ENCODE data around the gene MMP2. TPM values are rescaled to one million over a fixed set of nuclear protein-coding genes. Genes with fewer than 3 reads are reported as not detected.

Gene MMP2
- total and polyA plus RNA-seq, 2 of the 13 experiments (the other 11 are each of a cell fraction or from before 2014, with no cell fraction given): 0.31 to 1.3 TPM

GRCh38 chr16:55508941-55509931 lies 30.2 kb downstream of the MMP2 start, which contains the start of gene LPCAT2 (continued):
- TF ChIP-seq, protein P1, sequence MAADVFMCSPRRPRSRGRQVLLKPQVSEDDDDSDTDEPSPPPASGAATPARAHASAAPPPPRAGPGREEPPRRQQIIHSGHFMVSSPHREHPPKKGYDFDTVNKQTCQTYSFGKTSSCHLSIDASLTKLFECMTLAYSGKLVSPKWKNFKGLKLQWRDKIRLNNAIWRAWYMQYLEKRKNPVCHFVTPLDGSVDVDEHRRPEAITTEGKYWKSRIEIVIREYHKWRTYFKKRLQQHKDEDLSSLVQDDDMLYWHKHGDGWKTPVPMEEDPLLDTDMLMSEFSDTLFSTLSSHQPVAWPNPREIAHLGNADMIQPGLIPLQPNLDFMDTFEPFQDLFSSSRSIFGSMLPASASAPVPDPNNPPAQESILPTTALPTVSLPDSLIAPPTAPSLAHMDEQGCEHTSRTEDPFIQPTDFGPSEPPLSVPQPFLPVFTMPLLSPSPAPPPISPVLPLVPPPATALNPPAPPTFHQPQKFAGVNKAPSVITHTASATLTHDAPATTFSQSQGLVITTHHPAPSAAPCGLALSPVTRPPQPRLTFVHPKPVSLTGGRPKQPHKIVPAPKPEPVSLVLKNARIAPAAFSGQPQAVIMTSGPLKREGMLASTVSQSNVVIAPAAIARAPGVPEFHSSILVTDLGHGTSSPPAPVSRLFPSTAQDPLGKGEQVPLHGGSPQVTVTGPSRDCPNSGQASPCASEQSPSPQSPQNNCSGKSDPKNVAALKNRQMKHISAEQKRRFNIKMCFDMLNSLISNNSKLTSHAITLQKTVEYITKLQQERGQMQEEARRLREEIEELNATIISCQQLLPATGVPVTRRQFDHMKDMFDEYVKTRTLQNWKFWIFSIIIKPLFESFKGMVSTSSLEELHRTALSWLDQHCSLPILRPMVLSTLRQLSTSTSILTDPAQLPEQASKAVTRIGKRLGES (CRISPR knock-in tag; IDR thresholded peaks at IDR 0.05; ENCODE audit: borderline replicate concordance): no peak
- no peak for TF ChIP-seq REPIN1 (CRISPR knock-in tag; IDR thresholded peaks at IDR 0.05; ENCODE audit: borderline replicate concordance, low read depth)
- TF ChIP-seq ZNF558 (CRISPR knock-in tag; IDR thresholded peaks at IDR 0.05; ENCODE audit: borderline replicate concordance): 0 out of 2 replicates have a peak, but pooled peaks have one; percentile 30
- TF ChIP-seq ISX (CRISPR knock-in tag; conservative IDR thresholded peaks at IDR 0.05): no peak
- TF ChIP-seq ZNF530 (CRISPR knock-in tag; IDR thresholded peaks at IDR 0.05; ENCODE audit: low read depth): no peak
- TF ChIP-seq, protein P2, sequence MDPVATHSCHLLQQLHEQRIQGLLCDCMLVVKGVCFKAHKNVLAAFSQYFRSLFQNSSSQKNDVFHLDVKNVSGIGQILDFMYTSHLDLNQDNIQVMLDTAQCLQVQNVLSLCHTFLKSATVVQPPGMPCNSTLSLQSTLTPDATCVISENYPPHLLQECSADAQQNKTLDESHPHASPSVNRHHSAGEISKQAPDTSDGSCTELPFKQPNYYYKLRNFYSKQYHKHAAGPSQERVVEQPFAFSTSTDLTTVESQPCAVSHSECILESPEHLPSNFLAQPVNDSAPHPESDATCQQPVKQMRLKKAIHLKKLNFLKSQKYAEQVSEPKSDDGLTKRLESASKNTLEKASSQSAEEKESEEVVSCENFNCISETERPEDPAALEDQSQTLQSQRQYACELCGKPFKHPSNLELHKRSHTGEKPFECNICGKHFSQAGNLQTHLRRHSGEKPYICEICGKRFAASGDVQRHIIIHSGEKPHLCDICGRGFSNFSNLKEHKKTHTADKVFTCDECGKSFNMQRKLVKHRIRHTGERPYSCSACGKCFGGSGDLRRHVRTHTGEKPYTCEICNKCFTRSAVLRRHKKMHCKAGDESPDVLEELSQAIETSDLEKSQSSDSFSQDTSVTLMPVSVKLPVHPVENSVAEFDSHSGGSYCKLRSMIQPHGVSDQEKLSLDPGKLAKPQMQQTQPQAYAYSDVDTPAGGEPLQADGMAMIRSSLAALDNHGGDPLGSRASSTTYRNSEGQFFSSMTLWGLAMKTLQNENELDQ (CRISPR knock-in tag; IDR thresholded peaks at IDR 0.05; ENCODE audit: borderline replicate concordance): no peak
- TF ChIP-seq ZNF562 (CRISPR knock-in tag; IDR thresholded peaks at IDR 0.05; ENCODE audit: borderline replicate concordance): no peak
- TF ChIP-seq DPF2 (CRISPR knock-in tag; IDR thresholded peaks at IDR 0.05; ENCODE audit: borderline replicate concordance, low read depth): no peak
- no peak for TF ChIP-seq NFATC3 (CRISPR knock-in tag; IDR thresholded peaks at IDR 0.05)
- no peak for TF ChIP-seq REXO4 (CRISPR knock-in tag; IDR thresholded peaks at IDR 0.05; ENCODE audit: borderline replicate concordance)
- no peak for TF ChIP-seq NR2F2 (IDR thresholded peaks at IDR 0.05; ENCODE audit: borderline replicate concordance, low read depth)
- TF ChIP-seq ZC3H13 (CRISPR knock-in tag; IDR thresholded peaks at IDR 0.05): no peak
- no peak for TF ChIP-seq ZNF329 (CRISPR knock-in tag; IDR thresholded peaks at IDR 0.05; ENCODE audit: low read depth)
- TF ChIP-seq ZNF589 (CRISPR knock-in tag; conservative IDR thresholded peaks at IDR 0.05): no peak
- TF ChIP-seq ZNF234 (CRISPR knock-in tag; conservative IDR thresholded peaks at IDR 0.05): no peak
- no peak; the same call in 1 of the 2 replicates for TF ChIP-seq ZMYM3 (CRISPR knock-in tag; IDR thresholded peaks at IDR 0.05)
- no peak for TF ChIP-seq HNF1A (IDR thresholded peaks at IDR 0.05; ENCODE audit: low read depth)
- TF ChIP-seq HNF1A (CRISPR knock-in tag; IDR thresholded peaks at IDR 0.05; ENCODE audit: borderline replicate concordance): no peak; the same call in 1 of the 2 replicates
- TF ChIP-seq SP2 (CRISPR knock-in tag; IDR thresholded peaks at IDR 0.05): no peak
- TF ChIP-seq BCL6 (CRISPR knock-in tag; IDR thresholded peaks at IDR 0.05): no peak

All from HepG2 (cell line).